Activated CD4-positive, alpha-beta T cell treated with anti-CD3 and anti-CD28 coated beads, Interleukin-2, amount 10 ng/mL, durations not matched to agents 7 days and 5 days (primary cell): Measurements from ENCODE around the gene TRERF1. TPM values are rescaled to one million over a fixed set of nuclear protein-coding genes. Genes with fewer than 3 reads are reported as not detected.
"Not testable (repeated sequence)": the region's sequence is repeated elsewhere in the genome, so short reads cannot be mapped to it uniquely, and the experiment has no call there.

Experiments
- CTCF ChIA-PET: fragments of 350-600 bp; sonication (Branson Sonifier 250); formaldehyde crosslinking; loops from one replicate; lab custom pipeline; 2021; ENCODE audit warnings: antibody characterized with exemption; lab: Charles Lee
- POLR2A ChIA-PET: fragments of 350-600 bp; sonication (Branson Sonifier 250); formaldehyde crosslinking; loops from one replicate; lab custom pipeline; 2021; ENCODE audit warnings: antibody characterized with exemption; lab: Charles Lee
- DNase-seq: peaks from one replicate; pipeline ENCODE4 v3.0.0-alpha.2; 2020
- H3K27ac Mint-ChIP-seq: one replicate; pipeline ENCODE4 v1.8.0; 2021; ENCODE audit warnings: mild to moderate bottlenecking, moderate library complexity, mixed read lengths
- H3K27me3 Mint-ChIP-seq: one replicate; pipeline ENCODE4 v1.8.0; 2021; ENCODE audit warnings: mixed read lengths
- H3K36me3 Mint-ChIP-seq: one replicate; pipeline ENCODE4 v1.8.0; 2021; ENCODE audit warnings: low read depth, mixed read lengths
- H3K4me1 Mint-ChIP-seq: one replicate; pipeline ENCODE4 v1.8.0; 2021; ENCODE audit warnings: mixed read lengths
- H3K4me3 Mint-ChIP-seq: one replicate; pipeline ENCODE4 v1.8.0; 2021; ENCODE audit warnings: mild to moderate bottlenecking, moderate library complexity, mixed read lengths
- H3K9me3 Mint-ChIP-seq: one replicate; pipeline ENCODE4 v1.8.0; 2021; ENCODE audit warnings: mixed read lengths
- total RNA-seq, 2 experiments: library from RNA; stranded (reverse); gene quantifications; one replicate each; pipeline ENCODE4 v1.2.3, GENCODE V29; 2021

TRERF1 gene
- total RNA-seq, 2 experiments from 2014 or later, result 18.6 to 20.3 TPM

DNA sequence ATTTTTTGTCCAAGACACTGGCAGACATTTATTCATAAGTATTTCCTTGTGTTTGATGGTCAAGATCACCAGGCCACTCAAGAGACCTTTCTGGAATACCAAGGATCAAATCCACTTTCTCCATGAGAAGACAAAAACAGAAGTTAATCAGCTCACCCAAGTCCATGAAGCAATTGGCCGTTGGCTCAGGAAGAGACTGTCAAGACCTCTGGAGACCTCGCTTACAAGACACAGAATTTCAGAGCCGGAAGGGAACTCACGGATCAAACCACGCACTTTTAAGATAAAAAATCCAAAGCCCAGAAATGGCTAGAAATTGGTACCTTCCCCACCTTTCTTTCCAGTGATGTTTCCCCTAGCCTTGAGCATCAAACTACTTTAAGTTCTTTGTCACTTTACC lies 3.3 kb downstream of the TRERF1 start:
- peak overlapping the region; percentile 92 for H3K4me3 Mint-ChIP-seq
- H3K9me3 Mint-ChIP-seq, result no peaks in the 10 kb centered on the region
- H3K27ac Mint-ChIP-seq, result peak overlapping the region; percentile 4
- peaks cover 46% of the 10 kb centered on the region for H3K36me3 Mint-ChIP-seq
- ChIA-PET CTCF (interaction anchor here (1.0 to 2.0 kb wide), 5 partner anchors 10 to 99 kb away, joined by 3 to 7 read pairs (median 5); no protein-coding TSS in a partner anchor), POLR2A (no interaction called here)
- DNase-seq, result no peak
- H3K27me3 Mint-ChIP-seq, result peaks cover 2% of the 10 kb centered on the region
- peaks cover 65% of the 10 kb centered on the region for H3K4me1 Mint-ChIP-seq

DNA sequence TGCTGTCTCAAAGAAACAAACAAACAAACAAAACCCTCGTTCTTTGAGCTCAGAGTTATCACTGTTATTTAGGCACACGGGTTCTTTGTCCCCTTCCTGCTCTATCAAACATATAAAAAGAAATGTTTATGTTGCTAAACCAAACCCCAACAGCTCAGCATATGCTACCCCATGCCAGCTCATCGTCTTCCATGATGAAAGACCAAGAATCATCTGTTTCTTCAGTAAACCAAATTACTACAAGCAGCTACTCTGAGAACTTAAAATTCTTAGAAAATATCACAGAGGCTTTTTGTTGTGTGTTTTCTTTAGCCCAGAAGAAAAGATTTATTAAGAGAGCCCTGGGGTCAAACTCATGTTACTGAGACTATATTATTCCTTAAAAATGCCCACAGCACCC lies 4.7 kb downstream of the TRERF1 start:
- no peak overlapping the region for H3K4me3 Mint-ChIP-seq
- DNase-seq, result no peak
- H3K27me3 Mint-ChIP-seq, result no peaks in the 10 kb centered on the region
- ChIA-PET POLR2A (no interaction called here), CTCF (interaction anchor here (0.6 to 1.6 kb wide), 4 partner anchors 13 to 659 kb away, joined by 3 to 7 read pairs (median 3); partner anchors contain the start of gene TOMM6)
- no peaks in the 10 kb centered on the region for H3K9me3 Mint-ChIP-seq
- no peak overlapping the region for H3K27ac Mint-ChIP-seq
- peaks cover 46% of the 10 kb centered on the region for H3K36me3 Mint-ChIP-seq
- peaks cover 69% of the 10 kb centered on the region for H3K4me1 Mint-ChIP-seq

DNA sequence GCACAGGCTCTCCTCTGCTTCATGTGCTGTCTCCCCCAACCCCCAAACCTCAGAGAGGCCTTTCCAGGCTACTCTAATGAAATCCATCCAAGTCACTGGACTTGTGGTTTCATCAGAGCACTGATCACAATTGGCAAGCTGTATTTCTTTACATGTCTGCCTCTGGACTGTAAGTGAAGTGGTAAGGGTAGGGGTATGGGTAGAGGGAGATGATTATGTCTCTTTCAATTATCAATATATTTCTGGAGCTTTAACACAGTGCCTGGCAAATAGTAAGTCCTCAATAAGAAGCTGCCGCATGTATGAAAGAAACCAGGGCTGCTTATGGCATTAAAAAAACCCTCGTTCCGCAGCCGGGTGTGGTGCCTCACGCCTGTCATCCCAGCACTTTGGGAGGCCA lies 5.4 kb downstream of the TRERF1 start:
- Mint-ChIP-seq H3K4me1 (peaks cover 72% of the 10 kb centered on the region), H3K36me3 (peaks cover 46% of the 10 kb centered on the region), H3K4me3 (no peak overlapping the region), H3K27me3 (no peaks in the 10 kb centered on the region), H3K27ac (no peak overlapping the region), H3K9me3 (no peaks in the 10 kb centered on the region)
- no peak for DNase-seq
- CTCF ChIA-PET, result interaction anchor here (0.7 kb wide), 2 partner anchors 14 to 659 kb away, joined by 3 read pairs; partner anchors contain the start of gene TOMM6
- POLR2A ChIA-PET, result no interaction called here

DNA sequence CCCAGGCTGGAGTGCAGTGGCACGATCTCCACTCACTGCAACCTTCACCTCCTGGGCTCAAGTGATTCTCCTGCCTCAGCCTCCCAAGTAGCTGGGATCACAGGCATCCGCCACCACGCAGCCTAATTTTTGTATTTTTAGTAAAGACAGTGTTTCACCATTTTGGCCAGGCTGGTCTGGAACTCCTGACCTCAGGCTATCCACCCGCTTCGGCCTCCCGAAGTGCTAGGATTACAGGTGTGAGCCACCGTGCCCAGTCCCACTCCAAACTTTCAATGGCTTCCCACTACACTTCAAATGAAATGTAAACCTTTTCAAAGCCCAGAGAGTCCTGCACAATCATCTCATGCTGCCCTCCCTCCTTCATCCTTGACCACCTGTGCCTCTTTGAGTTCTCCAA lies 5.8 kb downstream of the TRERF1 start:
- POLR2A ChIA-PET, H3K9me3 Mint-ChIP-seq, CTCF ChIA-PET, DNase-seq, H3K27me3 Mint-ChIP-seq, H3K4me3 Mint-ChIP-seq, H3K27ac Mint-ChIP-seq: not testable (repeated sequence)
- Mint-ChIP-seq H3K36me3 (peaks cover 46% of the 10 kb centered on the region), H3K4me1 (peaks cover 76% of the 10 kb centered on the region)

- H3K36me3 Mint-ChIP-seq, result peaks cover 35% of the 10 kb centered on the region
- DNase-seq, result no peak
- peaks cover 59% of the 10 kb centered on the region for H3K4me1 Mint-ChIP-seq
- H3K9me3 Mint-ChIP-seq, result no peaks in the 10 kb centered on the region
- H3K27me3 Mint-ChIP-seq, result no peaks in the 10 kb centered on the region
- H3K27ac Mint-ChIP-seq, result peak overlapping the region; percentile 65
- ChIA-PET POLR2A (no interaction called here), CTCF (interaction anchor here (1.2 to 2.6 kb wide), 7 partner anchors 10 to 165 kb away, joined by 3 to 9 read pairs (median 5); no protein-coding TSS in a partner anchor)
- H3K4me3 Mint-ChIP-seq, result peak overlapping the region; percentile 5
These were observed 8.2 kb downstream of the TRERF1 start for GRCh38 chr6:42443312-42444060.

GRCh38 chr6:42441697-42442081 lies 10.0 kb downstream of the TRERF1 start:
- Mint-ChIP-seq H3K4me1 (peaks cover 41% of the 10 kb centered on the region), H3K27me3 (no peaks in the 10 kb centered on the region), H3K4me3 (no peak overlapping the region), H3K36me3 (peaks cover 25% of the 10 kb centered on the region), H3K9me3 (no peaks in the 10 kb centered on the region), H3K27ac (no peak overlapping the region)
- POLR2A ChIA-PET, result no interaction called here
- CTCF ChIA-PET, result interaction anchor here (1.3 to 2.6 kb wide), 5 partner anchors 9 to 106 kb away, joined by 3 to 9 read pairs (median 6); no protein-coding TSS in a partner anchor
- no peak for DNase-seq

DNA sequence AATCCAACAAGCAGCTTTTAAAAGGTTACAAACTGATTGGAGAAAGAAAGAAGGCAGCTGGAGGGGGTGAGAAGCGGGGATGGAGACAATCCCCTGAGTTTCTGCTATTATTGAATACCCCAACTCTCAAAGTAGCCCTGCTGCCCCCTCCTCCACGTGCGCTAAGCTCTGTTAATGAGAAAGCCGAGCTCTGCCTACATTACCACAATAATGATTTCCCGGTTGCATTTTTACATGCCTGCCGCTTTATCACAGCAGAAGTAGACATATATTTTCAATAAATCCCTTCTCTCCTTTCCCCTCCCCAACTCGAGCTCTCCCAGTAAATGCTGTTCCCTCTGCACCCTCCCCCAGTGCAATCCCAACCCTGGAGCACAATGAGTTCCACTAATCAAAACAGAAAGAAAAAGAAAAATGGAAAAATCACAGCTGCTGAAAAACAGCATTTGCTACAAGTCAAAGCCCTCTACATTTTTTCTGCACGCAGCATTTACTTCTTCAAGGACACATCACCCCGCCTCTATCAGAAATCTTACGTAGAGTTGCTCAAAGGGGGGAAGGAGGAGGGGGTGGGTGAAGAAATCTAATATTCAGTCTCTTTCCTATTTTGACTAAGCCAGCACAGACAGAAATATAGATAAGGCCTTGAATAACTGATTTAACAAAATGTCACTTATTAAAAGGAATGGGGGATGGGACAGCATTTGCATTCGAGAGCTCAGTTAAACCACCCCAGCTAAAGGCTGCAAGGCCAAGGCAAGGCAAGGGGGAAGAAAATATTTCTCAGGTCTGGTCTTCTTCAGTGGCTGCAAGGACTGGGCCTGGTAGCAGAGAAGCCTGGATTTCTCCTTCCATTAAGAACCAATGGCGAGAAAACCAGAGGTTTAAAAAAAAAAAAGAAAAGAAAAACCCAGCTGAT lies 10.7 kb downstream of the TRERF1 start:
- ChIA-PET POLR2A (no interaction called here), CTCF (interaction anchor here (0.8 to 1.9 kb wide), 6 partner anchors 8 to 145 kb away, joined by 3 to 6 read pairs (median 4); no protein-coding TSS in a partner anchor)
- Mint-ChIP-seq H3K9me3 (no peaks in the 10 kb centered on the region), H3K27ac (no peak overlapping the region), H3K36me3 (peaks cover 19% of the 10 kb centered on the region), H3K4me3 (no peak overlapping the region), H3K4me1 (peaks cover 37% of the 10 kb centered on the region), H3K27me3 (no peaks in the 10 kb centered on the region)
- no peak for DNase-seq

DNA sequence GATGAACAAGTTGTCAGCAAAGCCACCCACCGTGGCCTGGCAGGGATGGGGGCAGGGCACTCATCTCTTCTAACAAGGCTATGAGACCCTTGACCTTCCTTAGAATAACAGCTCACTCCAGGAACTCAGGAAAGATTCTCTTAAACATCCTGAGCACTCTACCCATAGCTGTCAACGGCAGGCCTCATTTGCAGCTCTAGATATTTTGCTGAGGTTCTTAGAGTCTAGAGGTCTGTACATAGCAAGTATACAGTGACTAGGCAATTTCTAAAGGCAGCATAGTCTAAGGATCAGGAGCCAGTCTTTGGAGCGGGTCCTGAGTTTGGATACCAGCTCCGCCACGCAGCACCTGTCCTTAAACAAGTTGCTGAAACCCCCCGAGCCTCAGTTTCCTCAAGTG lies 11.7 kb downstream of the TRERF1 start:
- H3K27me3 Mint-ChIP-seq, result no peaks in the 10 kb centered on the region
- DNase-seq, result no peak
- peaks cover 30% of the 10 kb centered on the region for H3K4me1 Mint-ChIP-seq
- H3K36me3 Mint-ChIP-seq, result peaks cover 15% of the 10 kb centered on the region
- peaks cover 1% of the 10 kb centered on the region for H3K9me3 Mint-ChIP-seq
- no peak overlapping the region for H3K27ac Mint-ChIP-seq
- H3K4me3 Mint-ChIP-seq, result no peak overlapping the region
- POLR2A ChIA-PET, result no interaction called here
- CTCF ChIA-PET, result interaction anchor here (0.9 to 1.6 kb wide), 3 partner anchors 17 to 144 kb away, joined by 3 to 5 read pairs (median 4); no protein-coding TSS in a partner anchor

DNA sequence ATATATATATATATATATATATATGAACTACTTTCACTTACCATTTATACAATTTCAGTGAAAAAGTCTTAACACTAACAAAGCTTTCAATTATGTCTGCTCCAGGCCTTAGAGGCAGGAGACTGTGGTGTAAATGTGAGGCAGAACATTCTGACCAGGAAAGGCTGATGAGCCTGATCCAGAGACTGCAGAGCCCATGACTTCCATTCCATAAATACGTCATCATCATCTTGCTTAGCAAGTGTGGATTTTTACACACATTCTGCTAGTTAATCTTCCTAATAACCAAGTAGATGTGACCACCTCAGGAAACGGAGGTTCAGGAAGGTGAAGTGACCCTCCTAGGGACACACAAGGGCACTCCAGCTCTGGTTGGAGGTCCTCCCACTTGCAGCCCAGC lies 14.9 kb downstream of the TRERF1 start:
- Mint-ChIP-seq H3K36me3 (peaks cover 30% of the 10 kb centered on the region), H3K4me3 (no peak overlapping the region)

DNA sequence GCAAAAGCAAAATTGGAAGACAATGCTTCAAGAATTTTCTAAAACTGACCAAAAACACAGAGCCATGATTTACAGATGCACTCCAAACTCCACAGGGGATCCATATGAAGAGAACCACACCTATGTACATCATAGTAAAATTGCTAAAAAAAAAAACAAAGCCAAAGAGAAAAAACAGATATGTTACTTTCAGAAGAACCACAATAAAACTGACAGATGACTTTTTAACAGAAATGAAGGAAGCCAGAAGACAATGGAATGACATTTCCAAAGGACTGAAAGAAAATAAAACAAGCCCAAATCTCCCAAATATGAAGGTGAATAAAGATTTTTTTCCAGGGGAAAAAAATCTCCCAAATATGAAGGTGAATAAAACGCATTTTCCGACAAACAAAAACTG lies 17.5 kb downstream of the TRERF1 start:
- H3K4me1 Mint-ChIP-seq, result peaks cover 16% of the 10 kb centered on the region
- peaks cover 49% of the 10 kb centered on the region for H3K36me3 Mint-ChIP-seq
- no peaks in the 10 kb centered on the region for H3K27me3 Mint-ChIP-seq
- no peak for DNase-seq
- H3K4me3 Mint-ChIP-seq, result no peak overlapping the region
- peaks cover 15% of the 10 kb centered on the region for H3K9me3 Mint-ChIP-seq
- ChIA-PET POLR2A (no interaction called here), CTCF (no interaction called here)
- H3K27ac Mint-ChIP-seq, result no peak overlapping the region

More for the DNA sequence above, 14.9 kb downstream of the TRERF1 start:
- Mint-ChIP-seq H3K27ac (no peak overlapping the region), H3K27me3 (no peaks in the 10 kb centered on the region), H3K4me1 (peaks cover 12% of the 10 kb centered on the region), H3K9me3 (peaks cover 15% of the 10 kb centered on the region)
- POLR2A ChIA-PET, result no interaction called here
- CTCF ChIA-PET, result interaction anchor here (1.1 kb wide), 1 partner anchor 13 kb away, joined by 3 read pairs; no protein-coding TSS in a partner anchor
- no peak for DNase-seq

DNA sequence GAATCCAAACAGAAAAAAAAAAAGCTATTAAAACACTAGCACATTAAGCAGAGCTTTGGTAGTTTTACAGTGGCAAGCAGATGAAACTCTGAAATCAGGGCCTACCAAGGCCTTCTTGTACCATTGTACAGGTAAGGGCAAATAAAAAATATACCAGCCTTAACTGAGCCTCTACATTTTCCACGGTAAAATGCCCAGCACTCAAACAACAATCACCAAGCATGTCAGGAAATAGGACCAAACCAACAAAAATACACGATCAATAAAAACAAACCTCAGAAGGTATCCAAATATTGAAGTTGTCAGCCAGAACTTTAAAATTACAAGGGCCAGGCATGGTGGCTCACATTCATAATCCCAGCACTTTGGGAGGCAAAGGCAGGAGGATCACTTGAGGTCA lies 18.3 kb downstream of the TRERF1 start:
- POLR2A ChIA-PET, result no interaction called here
- Mint-ChIP-seq H3K4me1 (peaks cover 25% of the 10 kb centered on the region), H3K27ac (no peak overlapping the region), H3K4me3 (no peak overlapping the region), H3K36me3 (peaks cover 52% of the 10 kb centered on the region), H3K27me3 (no peaks in the 10 kb centered on the region), H3K9me3 (peaks cover 15% of the 10 kb centered on the region)
- CTCF ChIA-PET, result interaction anchor here (0.9 to 2.1 kb wide), 5 partner anchors 9 to 127 kb away, joined by 3 to 5 read pairs (median 4); no protein-coding TSS in a partner anchor
- DNase-seq, result no peak

DNA sequence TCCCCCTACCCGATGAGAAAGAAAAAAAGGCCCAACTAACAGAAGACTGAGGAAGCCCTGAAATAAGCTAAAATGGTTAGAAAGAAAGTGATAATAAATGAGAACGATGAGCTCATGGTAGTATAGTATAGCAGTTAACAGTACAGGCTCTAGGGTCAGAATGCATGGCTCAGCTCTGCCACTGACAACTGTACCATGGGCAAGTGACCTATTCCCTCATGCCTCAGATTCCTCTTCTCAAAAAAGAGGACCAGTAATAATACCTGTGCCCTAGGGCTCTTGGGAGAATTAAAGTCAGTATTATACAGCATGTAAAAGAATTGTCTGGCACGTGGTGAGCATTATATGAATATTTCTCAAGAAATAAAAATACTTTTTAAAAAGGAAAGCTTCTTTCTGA lies 19.8 kb downstream of the TRERF1 start:
- POLR2A ChIA-PET, result no interaction called here

More for the DNA sequence above, 19.8 kb downstream of the TRERF1 start:
- CTCF ChIA-PET, result interaction anchor here (0.6 to 2.1 kb wide), 5 partner anchors 11 to 125 kb away, joined by 3 to 5 read pairs (median 3); no protein-coding TSS in a partner anchor
- no peaks in the 10 kb centered on the region for H3K27me3 Mint-ChIP-seq
- H3K27ac Mint-ChIP-seq, result no peak overlapping the region
- peaks cover 31% of the 10 kb centered on the region for H3K4me1 Mint-ChIP-seq
- peaks cover 52% of the 10 kb centered on the region for H3K36me3 Mint-ChIP-seq
- H3K9me3 Mint-ChIP-seq, result peaks cover 15% of the 10 kb centered on the region
- DNase-seq, result no peak
- H3K4me3 Mint-ChIP-seq, result no peak overlapping the region
